Measurements from ENCODE around the gene MATCAP1. TPM values are rescaled to one million over a fixed set of nuclear protein-coding genes. Genes with fewer than 3 reads are reported as not detected.

The MATCAP1 gene
- total and polyA plus RNA-seq, 4 experiments from 2014 or later, result 1.8 to 9.0 (median 5.8) TPM

GRCh38 chr16:67186550-67186950 is 2.8 kb upstream of the MATCAP1 start:
- H3K9me3 Mint-ChIP-seq, result no peaks in the 10 kb centered on the region
- H3K4me1 Mint-ChIP-seq, result peaks cover 11 to 19% (median 13%) of the 10 kb centered on the region in 4 donors
- H3K36me3 Mint-ChIP-seq, result peaks cover 0 to 3% of the 10 kb centered on the region in 2 donors
- POLR2A ChIA-PET (ENCODE audit: partially characterized antibody), result interaction anchor here (1.0 to 5.3 kb wide), 4 partner anchors 11 to 35 kb away, joined by 3 to 117 read pairs (median 17); partner anchors contain the start of genes B3GNT9, FBXL8 and TRADD
- Histone ChIP-seq H3K4me1 (ENCODE audit: insufficient read depth, low read length) (peaks cover 29% of the 10 kb centered on the region), H3K27me3 (ENCODE audit: insufficient read depth, low read length) (no peaks in the 10 kb centered on the region), H3K9me3 (ENCODE audit: control insufficient read depth in 1 of 2, low read length in 2 of 2) (no peaks in the 10 kb centered on the region), H3K27ac (ENCODE audit: low read depth, low read length) (no peak overlapping the region), H3K4me3 (ENCODE audit: low read length in 2 of 2) (no peak overlapping the region), H3K36me3 (ENCODE audit: insufficient read depth, low read length) (no peaks in the 10 kb centered on the region)
- H3K4me3 Mint-ChIP-seq, result no peak overlapping the region
- peak overlapping the region in 1 of 7 donors; percentile 21 for H3K27ac Mint-ChIP-seq
- peaks cover 0 to 2% of the 10 kb centered on the region in 2 donors for H3K27me3 Mint-ChIP-seq
- CTCF ChIA-PET (ENCODE audit: partially characterized antibody), result interaction anchor here (1.7 to 6.5 kb wide), 5 partner anchors 11 to 169 kb away, joined by 4 to 58 read pairs (median 32); partner anchors contain the start of genes FBXL8 and TRADD
- no peak for DNase-seq
- intact Hi-C loops (cut with micrococcal nuclease), result no loop called here

GRCh38 chr16:67185651-67186134 is 1.9 kb upstream of the MATCAP1 start:
- H3K9me3 ChIP-seq (ENCODE audit: control insufficient read depth in 1 of 2, low read length in 2 of 2), result no peaks in the 10 kb centered on the region

GRCh38 chr16:67184995-67185650 is 1.4 kb upstream of the MATCAP1 start:
- DNase-seq, result peak; percentile 72 to 82 (median 78)
- no peak overlapping the region for H3K27ac ChIP-seq (ENCODE audit: low read depth, low read length)
- ChIA-PET CTCF (ENCODE audit: partially characterized antibody) (interaction anchor here (0.7 to 6.5 kb wide), 35 partner anchors 9 to 238 kb away, joined by 3 to 58 read pairs (median 5); partner anchors contain the start of genes B3GNT9, CBFB, FBXL8 and TRADD), POLR2A (ENCODE audit: partially characterized antibody) (interaction anchor here (0.5 to 5.3 kb wide), 20 partner anchors 10 to 231 kb away, joined by 3 to 117 read pairs (median 5); partner anchors contain the start of genes B3GNT9, CBFB, FBXL8 and FHOD1)
- Mint-ChIP-seq H3K9me3 (no peaks in the 10 kb centered on the region), H3K27ac (peak overlapping the region; percentile 64 to 98 (median 85)), H3K36me3 (peaks cover 0 to 3% of the 10 kb centered on the region in 2 donors), H3K27me3 (peaks cover 0 to 2% of the 10 kb centered on the region in 2 donors), H3K4me3 (peak overlapping the region; percentile 79 to 96 (median 84)), H3K4me1 (peaks cover 8 to 15% (median 10%) of the 10 kb centered on the region in 4 donors)
- no peaks in the 10 kb centered on the region for H3K9me3 ChIP-seq (ENCODE audit: control insufficient read depth in 1 of 2, low read length in 2 of 2)
- intact Hi-C loops (cut with micrococcal nuclease), result loop anchor here (1.0 to 2.0 kb wide), 5 partner anchors 30 to 231 kb away; partner anchors contain the start of gene TMEM208
- H3K4me1 ChIP-seq (ENCODE audit: insufficient read depth, low read length), result peaks cover 23% of the 10 kb centered on the region
- H3K4me3 ChIP-seq (ENCODE audit: low read length in 2 of 2), result peak overlapping the region in 1 of 2 donors; percentile 85
- H3K36me3 ChIP-seq (ENCODE audit: insufficient read depth, low read length), result no peaks in the 10 kb centered on the region
- no peaks in the 10 kb centered on the region for H3K27me3 ChIP-seq (ENCODE audit: insufficient read depth, low read length)

More at GRCh38 chr16:67185651-67186134, 1.9 kb upstream of the MATCAP1 start:
- peak overlapping the region in 7 of 8 donors; percentile 79 to 96 (median 85) for H3K4me3 Mint-ChIP-seq
- peaks cover 8 to 15% (median 10%) of the 10 kb centered on the region in 4 donors for H3K4me1 Mint-ChIP-seq
- intact Hi-C loops (cut with micrococcal nuclease), result loop anchor here (1.0 to 2.0 kb wide), 4 partner anchors 30 to 231 kb away; partner anchors contain the start of gene TMEM208
- no peaks in the 10 kb centered on the region for H3K27me3 ChIP-seq (ENCODE audit: insufficient read depth, low read length)
- peak overlapping the region in 1 of 2 donors; percentile 85 for H3K4me3 ChIP-seq (ENCODE audit: low read length in 2 of 2)
- ChIA-PET POLR2A (ENCODE audit: partially characterized antibody) (interaction anchor here (0.5 to 5.3 kb wide), 17 partner anchors 10 to 208 kb away, joined by 3 to 117 read pairs (median 5); partner anchors contain the start of genes B3GNT9, CBFB, FBXL8 and FHOD1), CTCF (ENCODE audit: partially characterized antibody) (interaction anchor here (0.7 to 6.5 kb wide), 30 partner anchors 8 to 239 kb away, joined by 3 to 58 read pairs (median 5); partner anchors contain the start of genes B3GNT9, CBFB, FBXL8 and TRADD)
- H3K4me1 ChIP-seq (ENCODE audit: insufficient read depth, low read length), result peaks cover 23% of the 10 kb centered on the region
- H3K27ac ChIP-seq (ENCODE audit: low read depth, low read length), result no peak overlapping the region
- no peak for DNase-seq
- H3K27me3 Mint-ChIP-seq, result peaks cover 0 to 2% of the 10 kb centered on the region in 2 donors
- H3K9me3 Mint-ChIP-seq, result no peaks in the 10 kb centered on the region
- peaks cover 0 to 3% of the 10 kb centered on the region in 2 donors for H3K36me3 Mint-ChIP-seq
- peak overlapping the region in 4 of 7 donors; percentile 14 to 98 (median 69) for H3K27ac Mint-ChIP-seq
- no peaks in the 10 kb centered on the region for H3K36me3 ChIP-seq (ENCODE audit: insufficient read depth, low read length)

GRCh38 chr16:67184453-67184994 is 761 bp upstream of the MATCAP1 start:
- Histone ChIP-seq H3K27me3 (ENCODE audit: insufficient read depth, low read length) (no peaks in the 10 kb centered on the region), H3K36me3 (ENCODE audit: insufficient read depth, low read length) (no peaks in the 10 kb centered on the region), H3K9me3 (ENCODE audit: control insufficient read depth in 1 of 2, low read length in 2 of 2) (no peaks in the 10 kb centered on the region), H3K4me3 (ENCODE audit: low read length in 2 of 2) (peak overlapping the region; percentile 65 to 85), H3K27ac (ENCODE audit: low read depth, low read length) (peak overlapping the region; percentile 91), H3K4me1 (ENCODE audit: insufficient read depth, low read length) (peaks cover 23% of the 10 kb centered on the region)
- Mint-ChIP-seq H3K36me3 (peaks cover 0 to 3% of the 10 kb centered on the region in 2 donors), H3K27ac (peak overlapping the region in 5 of 7 donors; percentile 15 to 98 (median 57)), H3K9me3 (no peaks in the 10 kb centered on the region), H3K4me1 (peaks cover 8 to 15% (median 10%) of the 10 kb centered on the region in 4 donors), H3K27me3 (peaks cover 0 to 2% of the 10 kb centered on the region in 2 donors), H3K4me3 (peak overlapping the region; percentile 54 to 96 (median 68))
- intact Hi-C loops (cut with micrococcal nuclease), result loop anchor here (1.0 to 2.0 kb wide), 2 partner anchors 42 to 166 kb away; partner anchors contain the start of gene TMEM208
- no peak for DNase-seq
- ChIA-PET CTCF (ENCODE audit: partially characterized antibody) (interaction anchor here (0.7 to 6.5 kb wide), 33 partner anchors 9 to 238 kb away, joined by 3 to 58 read pairs (median 5); partner anchors contain the start of genes B3GNT9, CBFB, FBXL8 and TRADD), POLR2A (ENCODE audit: partially characterized antibody) (interaction anchor here (0.7 to 5.3 kb wide), 19 partner anchors 9 to 230 kb away, joined by 3 to 117 read pairs (median 5); partner anchors contain the start of genes B3GNT9, CBFB, FBXL8 and NOL3)

GRCh38 chr16:67183284-67183626 is 508 bp downstream of the MATCAP1 start:
- H3K9me3 Mint-ChIP-seq, result no peaks in the 10 kb centered on the region
- peaks cover 0 to 2% of the 10 kb centered on the region in 2 donors for H3K27me3 Mint-ChIP-seq
- peak overlapping the region; percentile 91 for H3K27ac ChIP-seq (ENCODE audit: low read depth, low read length)
- DNase-seq, result no peak
- H3K36me3 Mint-ChIP-seq, result peaks cover 0 to 3% of the 10 kb centered on the region in 2 donors
- CTCF ChIA-PET (ENCODE audit: partially characterized antibody), result interaction anchor here (1.0 to 6.5 kb wide), 8 partner anchors 8 to 166 kb away, joined by 3 to 58 read pairs (median 8); partner anchors contain the start of genes E2F4, FBXL8 and TRADD
- H3K4me3 ChIP-seq (ENCODE audit: low read length in 2 of 2), result peak overlapping the region; percentile 65 to 85
- H3K36me3 ChIP-seq (ENCODE audit: insufficient read depth, low read length), result no peaks in the 10 kb centered on the region
- H3K9me3 ChIP-seq (ENCODE audit: control insufficient read depth in 1 of 2, low read length in 2 of 2), result no peaks in the 10 kb centered on the region
- H3K4me1 Mint-ChIP-seq, result peaks cover 11 to 22% (median 14%) of the 10 kb centered on the region in 4 donors
- H3K4me1 ChIP-seq (ENCODE audit: insufficient read depth, low read length), result peaks cover 30% of the 10 kb centered on the region
- POLR2A ChIA-PET (ENCODE audit: partially characterized antibody), result interaction anchor here (0.8 to 5.3 kb wide), 8 partner anchors 8 to 154 kb away, joined by 3 to 117 read pairs (median 4); partner anchors contain the start of genes CBFB, FBXL8, FHOD1 and PLEKHG4
- intact Hi-C loops (cut with micrococcal nuclease), result loop anchor here (1.0 to 2.0 kb wide), 4 partner anchors 24 to 298 kb away; partner anchors contain the start of genes ATP6V0D1, FBXL8, FHOD1 and PHAF1
- no peak overlapping the region for H3K4me3 Mint-ChIP-seq
- H3K27me3 ChIP-seq (ENCODE audit: insufficient read depth, low read length), result no peaks in the 10 kb centered on the region
- H3K27ac Mint-ChIP-seq, result no peak overlapping the region

GRCh38 chr16:67182288-67182687 is 1.5 kb downstream of the MATCAP1 start:
- no peak overlapping the region for H3K4me3 Mint-ChIP-seq
- no peaks in the 10 kb centered on the region for H3K9me3 Mint-ChIP-seq
- Histone ChIP-seq H3K4me3 (ENCODE audit: low read length in 2 of 2) (no peak overlapping the region), H3K27ac (ENCODE audit: low read depth, low read length) (no peak overlapping the region), H3K36me3 (ENCODE audit: insufficient read depth, low read length) (no peaks in the 10 kb centered on the region), H3K9me3 (ENCODE audit: control insufficient read depth in 1 of 2, low read length in 2 of 2) (no peaks in the 10 kb centered on the region), H3K4me1 (ENCODE audit: insufficient read depth, low read length) (peaks cover 38% of the 10 kb centered on the region), H3K27me3 (ENCODE audit: insufficient read depth, low read length) (no peaks in the 10 kb centered on the region)
- DNase-seq, result no peak
- CTCF ChIA-PET (ENCODE audit: partially characterized antibody), result interaction anchor here (0.7 to 6.5 kb wide), 9 partner anchors 7 to 165 kb away, joined by 3 to 58 read pairs (median 5); partner anchors contain the start of genes E2F4, FBXL8 and TRADD
- peaks cover 16 to 32% (median 21%) of the 10 kb centered on the region in 4 donors for H3K4me1 Mint-ChIP-seq
- intact Hi-C loops (cut with micrococcal nuclease), result loop anchor here (2.0 kb wide), 2 partner anchors 65 to 73 kb away; partner anchors contain the start of genes FHOD1 and PHAF1
- no peak overlapping the region for H3K27ac Mint-ChIP-seq
- POLR2A ChIA-PET (ENCODE audit: partially characterized antibody), result interaction anchor here (1.3 to 5.3 kb wide), 7 partner anchors 7 to 153 kb away, joined by 3 to 117 read pairs (median 4); partner anchors contain the start of genes CBFB, FBXL8, NOL3 and PLEKHG4
- H3K27me3 Mint-ChIP-seq, result peaks cover 0 to 2% of the 10 kb centered on the region in 2 donors
- peaks cover 0 to 3% of the 10 kb centered on the region in 2 donors for H3K36me3 Mint-ChIP-seq
